Measurements from ENCODE around the gene DYNC1H1.

The DYNC1H1 gene

DNA sequence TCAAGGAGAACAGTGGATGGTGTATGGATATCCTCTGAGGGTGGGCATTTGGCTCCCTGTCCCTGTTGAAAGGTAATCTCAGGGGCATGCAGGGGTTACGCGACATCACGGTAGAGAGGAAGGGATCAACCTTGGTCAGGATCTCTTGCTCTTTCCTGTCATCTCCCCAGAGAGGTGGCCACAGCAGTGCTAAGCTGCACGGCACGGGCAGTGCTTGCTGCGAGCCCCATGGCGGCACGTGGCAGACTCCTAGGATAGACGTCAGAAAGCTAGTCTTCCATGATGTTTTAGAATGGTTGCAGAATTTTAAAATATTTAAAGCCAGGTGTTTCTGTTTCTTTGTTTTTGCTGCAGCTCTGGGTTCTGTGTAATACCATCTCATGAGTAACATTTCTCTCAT lies 41.0 kb downstream of the DYNC1H1 start:
- DNase-seq = no peak

GRCh38 chr14:102007916-102008418 lies 43.6 kb downstream of the DYNC1H1 start:
- DNase-seq = no peak

DNA sequence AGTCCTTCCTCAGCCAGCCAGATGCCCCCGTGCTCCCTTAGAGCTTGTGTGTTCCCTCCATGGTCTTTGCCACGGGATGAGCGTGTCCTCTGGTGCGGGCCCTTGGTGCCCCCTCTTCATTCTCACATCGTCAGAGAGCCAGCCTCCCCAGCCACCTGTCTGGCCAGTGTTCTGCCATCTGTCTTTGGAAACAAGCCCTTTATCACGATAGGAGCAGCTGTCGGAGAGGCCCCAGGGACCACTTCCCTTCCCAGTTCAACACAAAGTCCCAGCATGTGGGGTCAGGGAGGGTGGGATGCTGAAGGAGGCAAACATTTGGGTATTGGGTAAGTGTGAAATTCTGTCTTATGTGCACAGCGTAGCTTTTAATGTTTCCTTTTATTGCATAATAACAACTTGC lies 44.5 kb downstream of the DYNC1H1 start:
- DNase-seq = no peak

- no peak for DNase-seq
These were observed 47.3 kb downstream of the DYNC1H1 start for GRCh38 chr14:102011631-102012030.

DNA sequence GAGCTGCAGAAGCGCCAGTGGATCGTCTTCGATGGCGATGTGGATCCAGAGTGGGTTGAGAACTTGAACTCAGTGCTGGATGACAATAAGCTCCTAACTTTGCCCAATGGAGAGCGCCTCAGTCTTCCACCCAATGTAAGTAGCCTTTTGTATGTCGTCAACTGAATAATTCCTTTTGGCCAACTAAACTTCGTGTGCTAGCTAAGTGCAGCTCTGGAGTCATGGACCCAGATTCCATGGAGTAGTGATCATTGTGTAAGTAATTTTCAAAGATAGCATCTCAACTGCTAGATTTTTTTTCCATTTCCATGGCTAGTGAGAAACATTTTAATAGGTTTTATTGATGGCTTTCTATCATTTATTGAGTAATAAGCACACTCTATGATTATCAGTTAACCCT lies 48.0 kb downstream of the DYNC1H1 start:
- DNase-seq = no peak

GRCh38 chr14:102013669-102014200 lies 49.4 kb downstream of the DYNC1H1 start:
- no peak for DNase-seq

- DNase-seq = no peak
These were observed 50.8 kb downstream of the DYNC1H1 start for GRCh38 chr14:102015045-102015685.

DNA sequence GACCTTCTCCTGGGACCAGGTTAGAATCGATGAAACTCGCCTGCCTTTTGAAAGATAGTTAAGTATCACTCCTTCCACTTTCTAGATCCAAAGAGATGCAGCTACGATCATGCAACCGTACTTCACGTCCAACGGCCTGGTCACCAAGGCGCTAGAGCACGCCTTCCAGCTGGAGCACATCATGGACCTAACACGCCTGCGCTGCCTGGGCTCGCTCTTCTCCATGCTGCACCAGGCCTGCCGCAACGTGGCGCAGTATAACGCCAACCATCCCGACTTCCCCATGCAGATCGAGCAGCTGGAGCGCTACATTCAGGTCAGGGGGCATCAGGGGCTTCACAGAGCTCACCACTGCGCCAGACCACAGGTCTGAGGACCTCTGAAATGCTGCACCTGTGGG lies 51.4 kb downstream of the DYNC1H1 start:
- DNase-seq = no peak

DNA sequence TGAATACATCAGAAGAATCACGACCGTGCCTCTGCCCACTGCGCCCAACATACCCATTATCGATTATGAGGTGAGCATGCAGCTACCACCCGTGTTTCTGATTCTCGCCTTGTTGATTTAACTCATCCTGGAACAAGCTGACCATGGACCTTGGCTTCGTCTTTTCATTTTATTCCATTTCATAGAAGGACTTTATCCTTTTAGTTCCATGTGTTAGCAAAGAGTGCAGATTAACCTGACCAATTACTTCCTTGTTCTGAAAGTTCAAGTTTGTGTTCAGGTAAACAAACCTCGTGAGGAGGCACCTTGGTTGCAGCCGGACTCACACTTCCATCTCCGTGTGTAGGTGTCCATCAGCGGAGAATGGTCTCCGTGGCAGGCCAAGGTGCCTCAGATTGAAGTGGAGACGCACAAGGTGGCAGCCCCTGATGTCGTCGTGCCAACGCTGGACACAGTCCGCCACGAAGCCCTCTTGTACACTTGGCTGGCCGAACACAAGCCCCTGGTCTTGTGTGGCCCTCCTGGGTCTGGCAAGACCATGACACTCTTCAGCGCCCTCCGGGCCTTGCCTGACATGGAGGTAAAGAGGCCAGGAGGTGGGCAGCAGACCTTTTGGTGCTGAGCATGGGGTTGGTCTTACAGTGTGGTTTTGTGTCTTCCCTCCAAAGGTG lies 52.2 kb downstream of the DYNC1H1 start:
- DNase-seq = no peak

DNA sequence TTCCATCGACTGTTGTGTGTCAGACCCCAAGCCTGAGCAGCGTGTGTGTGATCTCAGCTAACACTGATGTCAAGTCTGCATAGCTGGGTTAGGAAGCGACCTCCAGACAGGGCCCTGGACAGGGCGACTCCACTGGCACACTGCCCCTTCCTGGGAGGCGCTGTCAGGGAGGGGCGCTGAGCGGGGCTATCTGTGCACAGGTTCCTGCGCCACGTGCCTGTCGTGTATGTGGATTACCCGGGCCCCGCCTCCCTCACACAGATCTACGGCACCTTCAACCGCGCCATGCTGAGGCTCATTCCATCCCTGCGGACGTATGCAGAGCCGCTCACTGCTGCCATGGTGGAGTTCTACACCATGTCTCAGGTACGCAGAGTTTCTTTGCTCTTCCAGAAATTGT lies 53.9 kb downstream of the DYNC1H1 start:
- no peak for DNase-seq

- no peak for DNase-seq
These were observed 54.7 kb downstream of the DYNC1H1 start for GRCh38 chr14:102019006-102019540.

- peak; percentile 17 for DNase-seq
These were observed 55.9 kb downstream of the DYNC1H1 start for GRCh38 chr14:102020058-102020971.

DNA sequence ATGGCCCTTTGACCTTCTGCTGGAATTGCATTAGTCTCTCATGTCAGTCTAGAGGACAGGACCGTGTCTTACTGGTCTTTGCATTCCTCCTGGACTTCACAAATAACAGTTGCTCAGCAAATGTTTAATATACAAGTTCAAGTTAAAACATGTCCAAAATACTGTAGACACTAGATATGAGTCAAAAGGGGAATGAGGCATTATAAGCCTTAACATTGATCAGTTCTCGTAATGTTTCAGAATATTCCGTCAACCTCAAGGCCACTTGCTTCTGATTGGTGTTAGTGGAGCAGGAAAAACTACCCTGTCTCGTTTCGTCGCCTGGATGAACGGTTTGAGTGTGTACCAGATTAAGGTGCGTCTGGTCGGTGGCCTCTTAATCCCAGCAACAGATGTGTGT lies 62.6 kb downstream of the DYNC1H1 start:
- DNase-seq = no peak

DNA sequence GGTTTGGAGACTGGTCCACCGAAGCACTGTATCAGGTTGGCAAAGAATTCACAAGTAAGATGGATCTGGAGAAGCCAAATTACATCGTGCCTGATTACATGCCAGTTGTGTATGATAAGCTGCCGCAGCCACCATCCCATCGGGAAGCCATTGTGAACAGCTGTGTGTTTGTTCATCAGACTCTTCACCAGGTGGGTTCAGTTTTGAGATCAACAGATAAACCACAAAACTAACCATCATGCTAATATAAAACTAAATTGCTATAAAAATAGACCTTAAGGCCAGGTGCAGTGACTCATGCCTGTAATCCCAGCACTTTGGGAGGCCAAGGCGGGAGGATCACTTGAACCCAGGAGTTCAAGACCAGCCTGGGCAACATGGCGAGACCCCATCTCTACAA lies 63.6 kb downstream of the DYNC1H1 start:
- DNase-seq = no peak

- peak; percentile 32 for DNase-seq
These were observed 64.4 kb downstream of the DYNC1H1 start for GRCh38 chr14:102028733-102029132.

DNA sequence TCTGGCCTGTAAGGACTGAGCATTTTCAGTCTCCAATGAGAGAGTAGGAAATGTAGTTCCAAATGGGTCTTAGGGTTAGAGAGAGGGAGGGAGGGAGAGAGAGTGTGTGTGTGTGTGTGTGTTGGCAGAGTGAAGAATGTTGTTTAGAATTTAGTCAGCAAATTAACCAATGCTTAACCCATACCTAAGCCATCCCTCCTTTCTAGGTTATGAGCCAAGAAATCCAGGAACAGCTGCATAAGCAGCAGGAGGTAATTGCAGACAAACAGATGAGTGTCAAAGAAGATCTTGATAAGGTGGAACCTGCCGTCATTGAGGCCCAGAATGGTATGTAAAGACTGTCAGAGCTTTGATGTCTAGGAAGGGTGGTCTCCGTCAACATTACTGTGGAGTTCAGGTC lies 65.6 kb downstream of the DYNC1H1 start:
- no peak for DNase-seq

- no peak for DNase-seq
These were observed 68.9 kb downstream of the DYNC1H1 start for GRCh38 chr14:102033241-102033640.

DNA sequence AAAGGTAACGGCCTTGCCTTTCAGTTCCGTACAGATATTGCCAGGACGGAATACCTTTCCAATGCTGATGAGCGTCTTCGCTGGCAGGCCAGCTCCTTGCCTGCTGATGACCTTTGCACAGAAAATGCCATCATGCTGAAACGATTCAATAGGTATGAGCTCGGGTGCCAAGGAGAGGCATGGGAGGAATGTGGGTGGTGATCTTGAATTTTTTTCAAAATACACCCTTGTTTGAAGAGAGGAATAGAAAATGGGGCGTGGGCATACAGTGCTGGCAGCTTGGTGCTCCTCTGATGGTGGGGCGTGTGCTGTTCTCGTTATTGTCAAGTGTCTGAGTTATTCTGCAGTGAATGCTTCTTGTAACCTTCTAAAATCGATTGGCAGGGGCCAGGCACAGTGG lies 69.9 kb downstream of the DYNC1H1 start:
- no peak for DNase-seq

GRCh38 chr14:102035914-102036313 lies 71.5 kb downstream of the DYNC1H1 start:
- DNase-seq = no peak

DNA sequence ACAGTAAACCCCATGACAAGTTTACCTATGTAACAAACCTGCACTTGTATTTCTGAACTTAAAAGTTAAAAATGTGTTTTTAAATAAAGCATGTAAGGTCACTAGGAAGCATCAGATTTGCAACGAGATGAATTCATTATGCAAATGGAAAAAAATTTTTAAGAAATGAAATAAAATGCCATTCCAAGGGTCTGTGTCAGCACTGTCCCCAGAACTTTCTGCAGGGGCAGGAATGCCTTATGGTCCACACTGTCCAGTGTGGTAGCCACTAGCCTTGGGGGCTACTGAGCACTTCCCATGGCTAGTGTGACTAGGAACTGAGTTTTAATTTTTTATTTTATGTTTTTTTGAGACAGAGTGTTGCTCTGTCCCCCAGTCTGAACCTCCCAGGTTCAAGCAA lies 73.3 kb downstream of the DYNC1H1 start:
- no peak for DNase-seq

DNA sequence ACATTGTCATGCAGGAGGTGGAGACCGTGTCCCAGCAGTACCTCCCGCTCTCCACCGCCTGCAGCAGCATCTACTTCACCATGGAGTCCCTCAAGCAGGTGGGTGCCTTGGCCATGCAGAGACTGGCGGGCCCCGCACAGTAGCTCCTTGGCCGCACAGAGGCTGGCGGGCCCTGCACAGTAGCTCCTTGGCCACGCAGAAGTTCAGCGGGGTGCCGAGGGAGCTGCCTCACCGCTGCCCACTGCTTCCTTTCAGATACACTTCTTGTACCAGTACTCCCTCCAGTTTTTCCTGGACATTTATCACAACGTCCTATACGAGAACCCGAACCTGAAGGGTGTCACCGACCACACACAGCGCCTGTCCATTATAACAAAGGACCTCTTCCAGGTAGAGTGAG lies 74.8 kb downstream of the DYNC1H1 start:
- no peak for DNase-seq

GRCh38 chr14:102040153-102040552 lies 75.8 kb downstream of the DYNC1H1 start:
- DNase-seq = no peak

GRCh38 chr14:102042699-102043098 lies 78.3 kb downstream of the DYNC1H1 start:
- no peak for DNase-seq
